IPS-20b (cell line): Measurements from ENCODE around the gene PFKFB3.

ENCODE experiments used
- H3K27ac ChIP-seq: one replicate; pipeline ENCODE4 v1.5.1; 2013; ENCODE audit warnings: low read length
- H3K27me3 ChIP-seq: 2 replicates; pipeline ENCODE4 v1.6.1; 2013; ENCODE audit warnings: mild to moderate bottlenecking, low read length, inconsistent platforms; ENCODE audit not compliant: insufficient read depth
- H3K36me3 ChIP-seq: 2 replicates; pipeline ENCODE4 v1.6.1; 2013; ENCODE audit warnings: low read depth, mild to moderate bottlenecking, inconsistent platforms, low read length, moderate library complexity; ENCODE audit not compliant: insufficient read depth
- H3K4me1 ChIP-seq: 2 replicates; pipeline ENCODE4 v1.6.1; 2013; ENCODE audit warnings: mild to moderate bottlenecking, control low read depth, inconsistent platforms, low read length, moderate library complexity; ENCODE audit not compliant: insufficient read depth
- H3K4me3 ChIP-seq: 2 replicates; pipeline ENCODE4 v1.5.1; 2013; ENCODE audit warnings: mild to moderate bottlenecking, low read length, inconsistent platforms
- H3K9ac ChIP-seq: 2 replicates; pipeline ENCODE4 v1.6.1; 2013; ENCODE audit warnings: low read depth, mild to moderate bottlenecking, inconsistent platforms, low read length, moderate library complexity
- H3K9me3 ChIP-seq: 2 replicates; pipeline ENCODE4 v1.6.1; 2013; ENCODE audit warnings: mild to moderate bottlenecking, low read depth, low read length, inconsistent platforms; ENCODE audit not compliant: insufficient read depth

PFKFB3 gene

GRCh38 chr10:6224781-6225180 is 22.0 kb downstream of the PFKFB3 start:
- Histone ChIP-seq H3K9me3 (no peaks in the 10 kb centered on the region), H3K27me3 (no peaks in the 10 kb centered on the region), H3K36me3 (peaks cover 92% of the 10 kb centered on the region), H3K27ac (no peak overlapping the region), H3K9ac (no peak overlapping the region), H3K4me1 (no peaks in the 10 kb centered on the region), H3K4me3 (no peak overlapping the region)

GRCh38 chr10:6225263-6225814 is 22.6 kb downstream of the PFKFB3 start:
- no peaks in the 10 kb centered on the region for H3K27me3 ChIP-seq
- no peaks in the 10 kb centered on the region for H3K9me3 ChIP-seq
- no peak overlapping the region for H3K9ac ChIP-seq
- no peaks in the 10 kb centered on the region for H3K4me1 ChIP-seq
- no peak overlapping the region for H3K4me3 ChIP-seq
- H3K27ac ChIP-seq: no peak overlapping the region
- H3K36me3 ChIP-seq: peaks cover 92% of the 10 kb centered on the region

GRCh38 chr10:6226216-6226615 is 23.5 kb downstream of the PFKFB3 start:
- no peaks in the 10 kb centered on the region for H3K27me3 ChIP-seq
- no peaks in the 10 kb centered on the region for H3K4me1 ChIP-seq
- no peak overlapping the region for H3K9ac ChIP-seq
- no peak overlapping the region for H3K27ac ChIP-seq
- H3K36me3 ChIP-seq: peaks cover 85% of the 10 kb centered on the region
- no peaks in the 10 kb centered on the region for H3K9me3 ChIP-seq
- no peak overlapping the region for H3K4me3 ChIP-seq

- Histone ChIP-seq H3K9ac (no peak overlapping the region), H3K27me3 (no peaks in the 10 kb centered on the region), H3K4me3 (no peak overlapping the region), H3K4me1 (no peaks in the 10 kb centered on the region), H3K27ac (no peak overlapping the region), H3K36me3 (peaks cover 73% of the 10 kb centered on the region), H3K9me3 (no peaks in the 10 kb centered on the region)
Observed at GRCh38 chr10:6227346-6227745, 24.6 kb downstream of the PFKFB3 start.

GRCh38 chr10:6228010-6228511 is 25.3 kb downstream of the PFKFB3 start:
- Histone ChIP-seq H3K27ac (no peak overlapping the region), H3K4me1 (no peaks in the 10 kb centered on the region)

GRCh38 chr10:6228647-6229046 is 25.9 kb downstream of the PFKFB3 start:
- Histone ChIP-seq H3K4me1 (no peaks in the 10 kb centered on the region), H3K4me3 (no peak overlapping the region), H3K36me3 (peaks cover 72% of the 10 kb centered on the region), H3K27ac (no peak overlapping the region), H3K9me3 (no peaks in the 10 kb centered on the region), H3K9ac (no peak overlapping the region), H3K27me3 (no peaks in the 10 kb centered on the region)

More at GRCh38 chr10:6228010-6228511, 25.3 kb downstream of the PFKFB3 start:
- no peak overlapping the region for H3K9ac ChIP-seq
- no peaks in the 10 kb centered on the region for H3K9me3 ChIP-seq
- no peak overlapping the region for H3K4me3 ChIP-seq
- no peaks in the 10 kb centered on the region for H3K27me3 ChIP-seq
- peaks cover 72% of the 10 kb centered on the region for H3K36me3 ChIP-seq

- Histone ChIP-seq H3K27me3 (no peaks in the 10 kb centered on the region), H3K9ac (no peak overlapping the region), H3K4me1 (no peaks in the 10 kb centered on the region), H3K36me3 (peaks cover 72% of the 10 kb centered on the region), H3K27ac (no peak overlapping the region), H3K4me3 (no peak overlapping the region), H3K9me3 (no peaks in the 10 kb centered on the region)
Observed at GRCh38 chr10:6229290-6229689, 26.6 kb downstream of the PFKFB3 start.

- no peaks in the 10 kb centered on the region for H3K9me3 ChIP-seq
- no peaks in the 10 kb centered on the region for H3K27me3 ChIP-seq
- H3K4me3 ChIP-seq: no peak overlapping the region
- H3K36me3 ChIP-seq: peaks cover 72% of the 10 kb centered on the region
- H3K27ac ChIP-seq: no peak overlapping the region
- no peaks in the 10 kb centered on the region for H3K4me1 ChIP-seq
- no peak overlapping the region for H3K9ac ChIP-seq
Observed at GRCh38 chr10:6229746-6230145, 27.0 kb downstream of the PFKFB3 start.

GRCh38 chr10:6230315-6230714 is 27.6 kb downstream of the PFKFB3 start:
- Histone ChIP-seq H3K4me1 (no peaks in the 10 kb centered on the region), H3K27ac (no peak overlapping the region), H3K9ac (no peak overlapping the region), H3K9me3 (no peaks in the 10 kb centered on the region), H3K36me3 (peaks cover 69% of the 10 kb centered on the region), H3K27me3 (no peaks in the 10 kb centered on the region), H3K4me3 (no peak overlapping the region)

- Histone ChIP-seq H3K9ac (no peak overlapping the region), H3K4me3 (no peak overlapping the region), H3K27me3 (no peaks in the 10 kb centered on the region), H3K9me3 (no peaks in the 10 kb centered on the region), H3K36me3 (peaks cover 63% of the 10 kb centered on the region), H3K27ac (no peak overlapping the region), H3K4me1 (no peaks in the 10 kb centered on the region)
Observed at GRCh38 chr10:6231146-6231545, 28.4 kb downstream of the PFKFB3 start.

GRCh38 chr10:6231730-6232129 is 29.0 kb downstream of the PFKFB3 start:
- Histone ChIP-seq H3K4me3 (no peak overlapping the region), H3K9ac (no peak overlapping the region), H3K27ac (no peak overlapping the region), H3K9me3 (no peaks in the 10 kb centered on the region), H3K36me3 (peaks cover 58% of the 10 kb centered on the region), H3K4me1 (no peaks in the 10 kb centered on the region), H3K27me3 (no peaks in the 10 kb centered on the region)

GRCh38 chr10:6232225-6232807 is 29.6 kb downstream of the PFKFB3 start:
- Histone ChIP-seq H3K4me3 (no peak overlapping the region), H3K36me3 (peaks cover 54% of the 10 kb centered on the region), H3K27ac (no peak overlapping the region), H3K9ac (no peak overlapping the region), H3K4me1 (no peaks in the 10 kb centered on the region), H3K27me3 (no peaks in the 10 kb centered on the region), H3K9me3 (no peaks in the 10 kb centered on the region)
